Measurements from ENCODE around the gene ATF6.

- TF ChIP-seq SUZ12 (IDR thresholded peaks at IDR 0.05; ENCODE audit: extremely low read depth, insufficient read depth, insufficient read length) (no peak), YY1 (IDR thresholded peaks at IDR 0.05; ENCODE audit: insufficient read depth, insufficient read length) (no peak)
Observed at GRCh38 chr1:161946071-161946987, 180.2 kb downstream of the ATF6 start.
